Stimulated activated CD4-positive, alpha-beta T cell treated with anti-CD3 and anti-CD28 coated beads, TNF-alpha, amount 100 ng/mL, for 24 hours (primary cell): ENCODE measurements around the gene AUNIP.

Source experiments
- DNase-seq, 3 experiments: peaks; one replicate each; pipeline ENCODE4 v3.0.0-alpha.2; 2020; ENCODE audit warnings: low read depth in 3 of 3

Gene AUNIP

GRCh38 chr1:25828491-25828890 lies 30.8 kb downstream of the AUNIP start:
- DNase-seq: no peak

- DNase-seq: no peak
Measured at GRCh38 chr1:25826571-25826970, 32.7 kb downstream of the AUNIP start.

GRCh38 chr1:25825605-25826004 lies 33.7 kb downstream of the AUNIP start:
- no peak for DNase-seq

- DNase-seq: no peak
Measured at GRCh38 chr1:25821630-25822091, 37.6 kb downstream of the AUNIP start.

GRCh38 chr1:25821112-25821476 lies 38.2 kb downstream of the AUNIP start:
- no peak for DNase-seq

- DNase-seq: peak in 2 of 3 experiments; percentile 43 to 60
Measured at GRCh38 chr1:25820247-25821111, 38.8 kb downstream of the AUNIP start.

GRCh38 chr1:25819491-25820246 lies 39.6 kb downstream of the AUNIP start, which contains the start of gene MTFR1L:
MTFR1L (plus strand) TSS chr1:25819954; CDS start chr1:25823105, 3,151 bp downstream.
- DNase-seq: peak; percentile 84 to 95 (median 89)

GRCh38 chr1:25818569-25818968 lies 40.7 kb downstream of the AUNIP start:
- DNase-seq: no peak

GRCh38 chr1:25817840-25818501 lies 41.3 kb downstream of the AUNIP start:
- no peak for DNase-seq

GRCh38 chr1:25816112-25816718 lies 43.0 kb downstream of the AUNIP start:
- DNase-seq: no peak

GRCh38 chr1:25815208-25816111 lies 43.8 kb downstream of the AUNIP start:
- no peak for DNase-seq

GRCh38 chr1:25814549-25815087 lies 44.6 kb downstream of the AUNIP start:
- no peak for DNase-seq

GRCh38 chr1:25813734-25814471 lies 45.4 kb downstream of the AUNIP start:
- DNase-seq: no peak

GRCh38 chr1:25813071-25813733 lies 46.1 kb downstream of the AUNIP start:
- DNase-seq: no peak

- no peak for DNase-seq
Measured at GRCh38 chr1:25811384-25812082, 47.7 kb downstream of the AUNIP start.

GRCh38 chr1:25810341-25811299 lies 48.6 kb downstream of the AUNIP start:
- peak; percentile 60 to 77 (median 69) for DNase-seq

- DNase-seq: no peak
Measured at GRCh38 chr1:25809929-25810328, 49.3 kb downstream of the AUNIP start.
